WI38 (cell line): ENCODE results near the gene COL4A1.

Experiments
- H3K4me3 ChIP-seq: 2 replicates; pipeline ENCODE4 v1.5.1; 2011; ENCODE audit warnings: low read depth, mild to moderate bottlenecking, control low read depth, low read length
- TF ChIP-seq, protein P1 (sequence below): IDR thresholded peaks from 2 replicates; pipeline ENCODE4 v1.5.1; 2012; ENCODE audit warnings: low read depth, mild to moderate bottlenecking, control low read depth, low read length

COL4A1 gene

DNA sequence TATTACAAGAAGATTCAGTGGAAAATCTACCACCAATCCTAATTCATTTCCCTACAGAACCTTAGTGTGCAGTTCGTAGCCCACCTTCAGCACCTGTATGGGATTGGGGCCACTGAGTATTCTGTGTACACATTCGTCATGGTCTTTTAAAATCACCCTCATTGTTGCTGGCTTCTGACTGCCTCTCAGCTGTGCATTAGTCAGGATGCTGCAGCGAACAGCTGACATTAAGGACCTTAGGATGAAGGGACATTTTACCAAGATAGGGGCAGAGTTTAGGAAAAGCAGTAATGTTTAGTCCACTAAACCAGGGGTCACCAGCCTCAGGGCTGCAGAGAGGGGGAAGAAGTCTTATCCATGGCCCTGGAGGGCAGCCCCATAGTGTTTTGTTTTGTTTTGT, 176.5 kb downstream of the COL4A1 start:
- no peak overlapping the region for H3K4me3 ChIP-seq
- TF ChIP-seq, protein P1, sequence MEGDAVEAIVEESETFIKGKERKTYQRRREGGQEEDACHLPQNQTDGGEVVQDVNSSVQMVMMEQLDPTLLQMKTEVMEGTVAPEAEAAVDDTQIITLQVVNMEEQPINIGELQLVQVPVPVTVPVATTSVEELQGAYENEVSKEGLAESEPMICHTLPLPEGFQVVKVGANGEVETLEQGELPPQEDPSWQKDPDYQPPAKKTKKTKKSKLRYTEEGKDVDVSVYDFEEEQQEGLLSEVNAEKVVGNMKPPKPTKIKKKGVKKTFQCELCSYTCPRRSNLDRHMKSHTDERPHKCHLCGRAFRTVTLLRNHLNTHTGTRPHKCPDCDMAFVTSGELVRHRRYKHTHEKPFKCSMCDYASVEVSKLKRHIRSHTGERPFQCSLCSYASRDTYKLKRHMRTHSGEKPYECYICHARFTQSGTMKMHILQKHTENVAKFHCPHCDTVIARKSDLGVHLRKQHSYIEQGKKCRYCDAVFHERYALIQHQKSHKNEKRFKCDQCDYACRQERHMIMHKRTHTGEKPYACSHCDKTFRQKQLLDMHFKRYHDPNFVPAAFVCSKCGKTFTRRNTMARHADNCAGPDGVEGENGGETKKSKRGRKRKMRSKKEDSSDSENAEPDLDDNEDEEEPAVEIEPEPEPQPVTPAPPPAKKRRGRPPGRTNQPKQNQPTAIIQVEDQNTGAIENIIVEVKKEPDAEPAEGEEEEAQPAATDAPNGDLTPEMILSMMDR = no peak

DNA sequence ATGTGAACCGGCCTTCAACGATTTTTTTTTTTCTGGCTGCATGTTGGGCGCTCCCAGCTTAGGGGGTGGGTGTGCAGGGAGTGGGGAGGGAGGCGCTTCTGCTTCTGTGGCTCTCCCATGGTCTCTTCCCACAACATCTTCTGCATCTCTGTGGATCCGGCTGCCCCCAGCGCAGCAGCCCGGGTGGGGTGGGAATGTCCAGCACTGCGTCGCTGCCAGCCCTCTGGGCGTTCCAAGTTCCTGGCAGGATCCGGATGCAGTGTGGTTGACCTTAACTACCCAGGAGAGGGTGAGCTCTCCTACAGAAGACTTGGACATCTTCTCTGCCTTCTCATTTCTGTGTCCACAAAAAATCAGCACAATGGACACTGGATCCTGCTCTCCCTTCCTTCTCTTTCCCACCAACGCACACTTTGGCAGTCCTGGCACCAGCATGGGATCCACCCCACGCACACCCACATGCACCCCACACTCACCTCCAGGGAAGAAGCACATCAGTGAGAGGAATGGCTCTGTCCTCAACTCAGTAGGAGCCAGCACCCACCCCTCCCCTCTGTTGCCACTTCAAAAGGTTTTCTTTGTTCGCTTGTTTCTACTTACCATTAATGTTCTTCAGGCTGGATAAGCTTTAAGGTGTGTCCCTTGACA, 177.3 kb downstream of the COL4A1 start:
- TF ChIP-seq, protein P1 = no peak
- no peak overlapping the region for H3K4me3 ChIP-seq

DNA sequence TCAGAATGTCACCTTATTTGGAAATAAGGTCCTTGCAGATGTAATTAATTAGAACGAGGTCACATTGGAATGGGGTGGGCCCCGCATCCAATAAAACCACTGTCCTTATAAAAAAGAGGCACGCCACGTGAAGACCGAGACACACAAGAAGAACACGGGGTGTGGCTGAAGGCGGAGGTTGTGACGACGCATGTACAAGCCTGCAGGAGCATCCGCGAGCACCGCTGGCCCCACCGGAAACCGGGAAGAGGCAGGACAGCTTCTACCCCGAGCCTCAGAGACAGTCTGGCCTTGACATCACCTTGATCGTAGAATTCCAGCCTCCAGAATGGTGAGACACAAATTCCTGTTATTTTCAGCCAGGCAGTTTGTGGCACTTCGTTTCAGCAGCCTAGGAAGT, 177.9 kb downstream of the COL4A1 start:
- TF ChIP-seq, protein P1 = no peak
- H3K4me3 ChIP-seq = no peak overlapping the region

DNA sequence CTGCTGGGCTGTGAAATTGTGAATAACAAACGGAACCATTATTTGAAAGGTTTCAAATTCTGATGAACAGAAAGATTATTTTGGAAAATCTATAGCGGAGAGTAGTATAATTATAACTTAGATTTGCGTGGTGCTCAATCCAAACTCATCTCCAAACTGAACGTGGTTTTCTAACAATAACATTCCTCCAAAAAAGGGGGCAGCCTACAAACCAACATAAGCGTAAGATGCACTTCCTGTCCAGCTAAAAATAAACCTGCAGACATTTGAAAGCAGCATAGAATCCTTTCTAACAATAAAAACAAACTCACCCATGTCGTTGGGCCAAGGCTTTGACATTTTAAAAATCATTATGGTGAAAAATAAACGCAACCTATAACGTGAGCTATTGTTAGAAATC, 178.4 kb downstream of the COL4A1 start:
- TF ChIP-seq, protein P1 = no peak
- H3K4me3 ChIP-seq = no peak overlapping the region

DNA sequence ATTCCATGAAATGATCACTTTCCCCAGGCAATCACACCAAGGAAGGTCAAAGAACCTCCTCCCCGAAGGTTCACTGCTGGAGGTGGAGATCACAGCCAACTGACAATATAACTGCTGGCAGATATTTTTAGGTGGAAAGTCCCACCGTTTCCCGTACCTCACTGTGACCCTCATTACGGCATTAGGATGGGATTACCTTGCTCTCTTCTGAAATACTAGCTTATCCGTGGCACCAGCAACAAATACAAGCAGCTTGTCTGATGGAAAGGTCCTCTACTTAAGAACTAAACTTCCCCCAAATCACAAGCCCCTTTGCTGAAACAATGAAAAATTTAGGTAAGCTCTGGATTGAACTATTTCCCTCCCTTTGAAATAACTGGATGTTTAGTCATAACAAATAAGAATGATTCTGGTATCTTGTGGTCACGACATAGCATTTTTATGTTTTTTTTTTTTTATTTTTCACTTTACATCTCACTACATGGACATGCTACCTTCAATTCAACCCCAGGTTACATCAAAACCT, 178.9 kb downstream of the COL4A1 start:
- TF ChIP-seq, protein P1 = no peak
- no peak overlapping the region for H3K4me3 ChIP-seq

DNA sequence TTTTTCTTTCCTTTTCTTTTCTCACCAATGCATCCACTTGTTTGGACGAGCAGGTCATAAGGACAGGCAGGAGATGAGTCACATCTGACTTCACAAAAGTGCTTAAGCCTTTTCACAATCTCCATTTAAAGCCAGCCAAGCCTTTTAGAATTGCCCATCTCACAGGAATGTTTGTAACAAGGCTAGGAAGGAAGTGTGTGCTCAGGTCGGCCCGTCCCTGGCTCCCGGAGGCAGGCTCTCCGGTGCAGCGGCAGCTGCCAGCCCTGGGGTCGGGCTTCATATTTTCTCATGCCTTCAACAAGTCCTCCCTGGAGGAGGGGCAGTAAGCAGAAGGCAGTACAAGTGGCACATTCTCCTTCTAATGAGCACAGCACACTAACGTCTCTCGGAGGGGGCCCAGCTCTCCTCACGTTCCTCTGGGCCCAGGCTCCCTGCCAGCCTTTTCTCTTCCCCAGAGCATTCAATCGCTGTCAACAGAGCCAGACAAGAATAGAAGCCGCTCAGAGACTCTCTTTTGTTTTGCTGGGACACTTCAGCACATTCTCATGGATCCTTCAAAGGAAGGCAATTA, 180.5 kb downstream of the COL4A1 start:
- H3K4me3 ChIP-seq = 0 out of 2 replicates have a peak overlapping the region, but pooled peaks have one; percentile 21

More for the DNA sequence above, 180.5 kb downstream of the COL4A1 start:
- TF ChIP-seq, protein P1 = no peak
